Immature natural killer cell (primary cell): ENCODE results near the gene SSH2. TPM values are rescaled to one million over a fixed set of nuclear protein-coding genes. Genes with fewer than 3 reads are reported as not detected.
"Not testable (repeated sequence)": the region's sequence is repeated elsewhere in the genome, so short reads cannot be mapped to it uniquely, and the experiment has no call there.

Experiments
- DNase-seq, 3 donors: peaks; one replicate each; pipeline ENCODE4 v3.0.0; 2022; ENCODE audit warnings: mixed read lengths in 1 of 3
- H3K27ac Mint-ChIP-seq, 6 donors: one replicate each; pipeline ENCODE4 v1.8.0; 2020; ENCODE audit warnings: mixed read lengths in 6 of 6, mild to moderate bottlenecking in 5 of 6, inconsistent platforms in 4 of 6, moderate library complexity in 3 of 6
- H3K27me3 Mint-ChIP-seq, 3 donors: one replicate each; pipeline ENCODE4 v1.8.0; 2020 to 2021; ENCODE audit warnings: low read depth in 3 of 3, mild to moderate bottlenecking in 3 of 3, mixed read lengths in 3 of 3, moderate library complexity in 3 of 3, inconsistent platforms in 1 of 3
- H3K36me3 Mint-ChIP-seq, 3 donors: one replicate each; pipeline ENCODE4 v1.8.0; 2020; ENCODE audit warnings: mixed read lengths in 3 of 3, inconsistent platforms in 2 of 3, mild to moderate bottlenecking in 2 of 3
- H3K4me1 Mint-ChIP-seq, 2 donors: one replicate each; pipeline ENCODE4 v1.8.0; 2020; ENCODE audit warnings: inconsistent platforms in 2 of 2, mild to moderate bottlenecking in 2 of 2, mixed read lengths in 2 of 2, moderate library complexity in 1 of 2
- H3K4me3 Mint-ChIP-seq, 5 donors: one replicate each; pipeline ENCODE4 v1.8.0; 2020; ENCODE audit warnings: mild to moderate bottlenecking in 5 of 5, mixed read lengths in 5 of 5, inconsistent platforms in 3 of 5, moderate library complexity in 3 of 5
- H3K9me3 Mint-ChIP-seq, 6 donors: one replicate each; pipeline ENCODE4 v1.8.0; 2020; ENCODE audit warnings: mild to moderate bottlenecking in 6 of 6, mixed read lengths in 6 of 6, inconsistent platforms in 4 of 6, moderate library complexity in 3 of 6
- polyA plus RNA-seq, 3 donors: library from polyadenylated mRNA; unstranded; fragments of 300-500 nt; fragmentation: Illumina TruSeq; gene quantifications; one replicate each; pipeline ENCODE4 v1.2.3, GENCODE V29; 2021

SSH2 gene, protein sequence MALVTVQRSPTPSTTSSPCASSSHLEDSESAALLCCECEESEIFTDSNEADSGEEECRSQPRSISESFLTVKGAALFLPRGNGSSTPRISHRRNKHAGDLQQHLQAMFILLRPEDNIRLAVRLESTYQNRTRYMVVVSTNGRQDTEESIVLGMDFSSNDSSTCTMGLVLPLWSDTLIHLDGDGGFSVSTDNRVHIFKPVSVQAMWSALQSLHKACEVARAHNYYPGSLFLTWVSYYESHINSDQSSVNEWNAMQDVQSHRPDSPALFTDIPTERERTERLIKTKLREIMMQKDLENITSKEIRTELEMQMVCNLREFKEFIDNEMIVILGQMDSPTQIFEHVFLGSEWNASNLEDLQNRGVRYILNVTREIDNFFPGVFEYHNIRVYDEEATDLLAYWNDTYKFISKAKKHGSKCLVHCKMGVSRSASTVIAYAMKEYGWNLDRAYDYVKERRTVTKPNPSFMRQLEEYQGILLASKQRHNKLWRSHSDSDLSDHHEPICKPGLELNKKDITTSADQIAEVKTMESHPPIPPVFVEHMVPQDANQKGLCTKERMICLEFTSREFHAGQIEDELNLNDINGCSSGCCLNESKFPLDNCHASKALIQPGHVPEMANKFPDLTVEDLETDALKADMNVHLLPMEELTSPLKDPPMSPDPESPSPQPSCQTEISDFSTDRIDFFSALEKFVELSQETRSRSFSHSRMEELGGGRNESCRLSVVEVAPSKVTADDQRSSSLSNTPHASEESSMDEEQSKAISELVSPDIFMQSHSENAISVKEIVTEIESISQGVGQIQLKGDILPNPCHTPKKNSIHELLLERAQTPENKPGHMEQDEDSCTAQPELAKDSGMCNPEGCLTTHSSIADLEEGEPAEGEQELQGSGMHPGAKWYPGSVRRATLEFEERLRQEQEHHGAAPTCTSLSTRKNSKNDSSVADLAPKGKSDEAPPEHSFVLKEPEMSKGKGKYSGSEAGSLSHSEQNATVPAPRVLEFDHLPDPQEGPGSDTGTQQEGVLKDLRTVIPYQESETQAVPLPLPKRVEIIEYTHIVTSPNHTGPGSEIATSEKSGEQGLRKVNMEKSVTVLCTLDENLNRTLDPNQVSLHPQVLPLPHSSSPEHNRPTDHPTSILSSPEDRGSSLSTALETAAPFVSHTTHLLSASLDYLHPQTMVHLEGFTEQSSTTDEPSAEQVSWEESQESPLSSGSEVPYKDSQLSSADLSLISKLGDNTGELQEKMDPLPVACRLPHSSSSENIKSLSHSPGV (N-terminal part only)
- 10 to 100 TPM; 24.2 to 61.5 (median 25.3) TPM for polyA plus RNA-seq

DNA sequence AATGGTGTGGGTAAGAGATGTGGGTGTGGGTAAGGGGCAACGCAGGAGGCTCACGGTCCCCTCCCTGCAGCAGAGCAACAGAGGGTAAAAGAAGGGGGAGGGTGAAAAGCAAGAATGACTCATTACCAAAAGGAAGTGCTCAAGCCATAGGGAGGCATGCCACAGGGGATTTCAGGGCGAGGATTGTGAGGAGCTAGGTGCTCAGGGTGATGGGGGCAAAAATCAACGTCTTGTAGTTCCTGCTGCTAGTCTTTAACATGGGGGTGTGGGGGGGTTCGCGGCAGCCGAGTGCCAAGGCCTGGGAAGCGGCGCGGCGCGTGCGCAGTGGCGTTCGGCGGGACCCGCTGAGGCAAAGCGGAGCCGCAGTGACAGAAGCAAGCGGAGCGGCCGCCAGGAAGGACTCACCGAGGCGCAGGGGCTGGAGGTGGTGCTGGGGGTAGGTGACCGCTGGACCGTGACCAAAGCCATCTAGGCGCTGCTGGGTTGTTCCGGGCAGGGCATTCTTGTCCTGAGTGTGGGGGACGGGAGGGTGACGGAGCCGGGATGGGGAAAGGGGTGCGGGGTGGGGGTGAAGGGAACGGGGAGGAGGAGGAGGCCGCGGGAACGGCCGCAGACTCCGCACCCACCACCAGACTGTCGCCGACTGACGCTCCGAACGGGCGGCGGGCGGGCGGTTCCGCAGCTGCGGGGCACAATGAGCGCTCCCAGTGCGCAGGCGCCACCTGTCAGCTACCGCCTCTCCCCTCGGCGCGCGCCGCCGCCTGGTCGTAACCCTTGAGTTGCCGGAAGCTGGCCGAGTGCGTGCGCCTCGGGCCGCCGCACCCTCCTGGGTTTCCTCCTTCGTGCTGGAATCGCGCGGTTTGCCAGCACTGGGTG, at the start of gene SSH2:
TSS of gene SSH2 (minus strand) at position 696 of the 876 bp plus-strand sequence. CDS start at position 468, 228 bp downstream.
- Mint-ChIP-seq H3K27ac (peak within 1 kb of the TSS in 1 of 6 donors; percentile 96), H3K27me3 (peaks cover 5 to 14% (median 8%) of the 10 kb centered on the region in 3 donors), H3K4me3 (no peak within 1 kb of the TSS), H3K4me1 (peaks cover 20 to 35% of the 10 kb centered on the region in 2 donors), H3K36me3 (peaks cover 0 to 4% (median 0%) of the 10 kb centered on the region in 3 donors), H3K9me3 (no peaks in the 10 kb centered on the region)
- peak; percentile 81 to 85 (median 84) for DNase-seq

DNA sequence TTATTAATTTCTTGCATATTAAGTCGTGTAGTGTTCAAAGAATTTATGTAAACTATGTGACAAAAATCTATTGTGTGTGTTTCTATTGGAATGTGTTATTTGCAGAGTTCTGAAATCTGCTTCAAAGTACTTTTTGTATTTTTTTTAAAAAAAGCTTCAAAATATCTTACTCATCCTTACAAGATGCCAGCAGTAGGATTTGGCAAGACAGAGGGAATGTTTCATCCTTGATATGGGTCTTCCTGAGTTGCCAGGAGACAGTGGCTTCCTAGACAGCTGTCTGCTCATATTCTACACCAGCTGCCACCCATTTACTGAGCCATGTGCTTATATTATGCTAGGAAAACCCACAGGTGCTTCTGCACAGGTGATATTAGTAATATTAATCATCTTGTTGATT, 47.8 kb upstream of the SSH2 start:
- Mint-ChIP-seq H3K9me3 (no peaks in the 10 kb centered on the region), H3K4me1 (no peaks in the 10 kb centered on the region), H3K36me3 (no peaks in the 10 kb centered on the region), H3K4me3 (no peak overlapping the region), H3K27ac (no peak overlapping the region), H3K27me3 (peaks cover 0 to 5% (median 3%) of the 10 kb centered on the region in 3 donors)
- DNase-seq, result no peak

- peaks cover 0 to 2% (median 0%) of the 10 kb centered on the region in 6 donors for H3K9me3 Mint-ChIP-seq
- no peaks in the 10 kb centered on the region for H3K4me1 Mint-ChIP-seq
- H3K36me3 Mint-ChIP-seq, result no peaks in the 10 kb centered on the region
- no peak for DNase-seq
- H3K4me3 Mint-ChIP-seq, result no peak overlapping the region
- no peak overlapping the region for H3K27ac Mint-ChIP-seq
- peaks cover 0 to 4% (median 0%) of the 10 kb centered on the region in 3 donors for H3K27me3 Mint-ChIP-seq
These were observed 43.0 kb upstream of the SSH2 start for GRCh38 chr17:29973005-29973404.

DNA sequence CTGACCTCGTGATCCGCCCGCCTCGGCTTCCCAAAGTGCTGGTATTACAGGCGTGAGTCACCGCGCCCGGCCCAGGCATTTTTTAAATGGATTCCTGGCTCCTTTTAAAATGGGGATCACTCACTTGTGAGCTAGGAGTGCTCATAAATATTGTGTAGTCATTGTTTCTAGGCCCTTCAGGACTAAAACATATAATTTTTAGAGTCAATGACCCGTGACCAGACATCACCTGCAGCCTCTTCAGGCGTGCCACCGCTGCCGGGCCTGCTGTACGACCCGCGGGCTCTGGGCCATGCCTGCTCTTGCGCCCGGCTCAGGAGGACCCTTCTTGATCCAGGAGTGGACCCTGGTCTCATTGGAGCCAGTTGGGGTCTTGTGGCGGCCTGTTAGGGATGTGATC, 42.2 kb upstream of the SSH2 start:
- H3K4me3 Mint-ChIP-seq, result no peak overlapping the region
- no peak for DNase-seq
- H3K4me1 Mint-ChIP-seq, result no peaks in the 10 kb centered on the region
- no peaks in the 10 kb centered on the region for H3K36me3 Mint-ChIP-seq
- H3K9me3 Mint-ChIP-seq, result peaks cover 0 to 2% (median 0%) of the 10 kb centered on the region in 6 donors
- peaks cover 0 to 5% (median 0%) of the 10 kb centered on the region in 3 donors for H3K27me3 Mint-ChIP-seq
- no peak overlapping the region for H3K27ac Mint-ChIP-seq

DNA sequence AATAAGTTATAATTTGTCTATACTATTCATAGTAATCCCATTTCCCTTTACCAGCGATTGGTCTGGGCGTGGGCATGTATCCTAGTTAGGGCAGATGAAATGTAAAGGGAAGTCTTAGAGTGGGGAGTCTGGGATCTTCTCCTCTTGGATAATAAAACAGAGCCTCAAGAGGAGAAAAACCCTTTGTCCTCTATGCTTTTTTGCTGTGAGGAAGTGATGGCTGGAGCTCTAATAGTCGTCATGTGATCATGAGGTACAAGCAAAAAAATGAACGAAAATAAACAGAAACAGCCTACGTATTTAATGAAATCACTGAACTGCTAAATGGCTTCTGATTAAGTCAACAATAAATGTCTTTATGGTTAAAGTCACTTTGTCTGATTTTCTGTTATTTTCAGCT, 38.2 kb upstream of the SSH2 start:
- Mint-ChIP-seq H3K4me1 (no peaks in the 10 kb centered on the region), H3K4me3 (no peak overlapping the region), H3K36me3 (peaks cover 0 to 4% (median 0%) of the 10 kb centered on the region in 3 donors), H3K27me3 (peaks cover 1 to 8% (median 5%) of the 10 kb centered on the region in 3 donors), H3K27ac (no peak overlapping the region), H3K9me3 (peaks cover 0 to 2% (median 0%) of the 10 kb centered on the region in 6 donors)
- no peak for DNase-seq

DNA sequence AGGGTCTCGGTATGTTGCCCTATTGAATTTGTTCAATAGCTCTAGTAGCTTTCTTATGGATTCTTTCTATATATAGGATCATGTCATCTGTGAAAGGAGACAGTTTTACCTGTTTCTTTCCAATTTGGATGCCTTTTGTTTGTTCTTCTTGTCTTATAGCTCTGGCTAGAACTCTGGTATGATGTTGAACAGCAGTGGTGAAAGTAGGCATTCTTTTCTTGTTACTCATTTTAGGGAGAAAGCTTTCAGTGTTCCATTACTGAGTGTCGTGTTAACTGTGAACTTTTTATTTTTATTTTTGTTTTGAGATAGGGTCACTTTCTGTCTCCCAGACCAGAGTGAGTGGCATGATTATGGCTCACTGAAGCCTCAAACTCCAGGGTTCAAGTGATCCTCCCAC, 32.6 kb upstream of the SSH2 start:
- peaks cover 0 to 10% (median 6%) of the 10 kb centered on the region in 3 donors for H3K27me3 Mint-ChIP-seq
- no peaks in the 10 kb centered on the region for H3K4me1 Mint-ChIP-seq
- peaks cover 0 to 2% (median 0%) of the 10 kb centered on the region in 6 donors for H3K9me3 Mint-ChIP-seq
- no peak for DNase-seq
- H3K27ac Mint-ChIP-seq, result no peak overlapping the region
- H3K36me3 Mint-ChIP-seq, result peaks cover 0 to 4% (median 0%) of the 10 kb centered on the region in 3 donors
- H3K4me3 Mint-ChIP-seq, result no peak overlapping the region

DNA sequence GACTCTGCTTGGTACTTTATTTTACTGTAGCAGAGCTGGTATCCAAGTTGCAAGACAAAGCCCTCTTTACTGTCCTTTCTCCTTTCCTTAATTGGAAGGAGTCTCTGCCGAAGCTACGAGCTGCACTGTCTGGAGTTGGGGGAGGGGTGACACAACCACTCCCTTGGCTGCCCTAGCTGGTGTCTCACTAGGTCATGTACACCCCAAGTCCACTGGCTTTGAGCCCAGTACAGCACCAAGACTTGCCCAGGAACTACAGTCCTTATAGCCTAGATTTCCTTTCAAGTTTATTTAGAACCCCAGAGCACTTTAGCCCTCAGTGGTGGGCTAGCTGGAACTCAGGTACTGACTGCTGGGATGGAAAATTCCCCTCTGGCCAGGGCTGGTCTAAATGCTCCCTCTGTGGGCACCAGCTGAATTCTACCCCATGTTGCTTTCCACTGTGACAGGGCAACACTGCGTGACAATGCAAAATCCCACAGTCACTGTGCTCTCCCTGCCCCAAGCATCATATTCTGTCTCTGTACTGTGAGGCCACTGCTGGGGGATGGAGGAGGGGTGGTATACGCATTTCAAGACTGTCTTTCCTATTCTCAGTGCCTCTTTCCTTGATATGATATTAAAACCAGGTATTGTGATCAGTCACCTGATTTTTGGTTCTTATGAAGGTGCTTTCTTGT, 29.8 kb upstream of the SSH2 start:
- Mint-ChIP-seq H3K36me3 (peaks cover 0 to 4% (median 0%) of the 10 kb centered on the region in 3 donors), H3K9me3 (peaks cover 0 to 2% (median 0%) of the 10 kb centered on the region in 6 donors)
- DNase-seq, result no peak

GRCh38 chr17:29958947-29959657, 29.1 kb upstream of the SSH2 start:
- H3K27me3 Mint-ChIP-seq, result peaks cover 0 to 6% (median 4%) of the 10 kb centered on the region in 3 donors
- no peaks in the 10 kb centered on the region for H3K4me1 Mint-ChIP-seq
- H3K27ac Mint-ChIP-seq, result no peak overlapping the region
- no peaks in the 10 kb centered on the region for H3K36me3 Mint-ChIP-seq
- DNase-seq, result no peak
- peaks cover 0 to 2% (median 0%) of the 10 kb centered on the region in 6 donors for H3K9me3 Mint-ChIP-seq
- no peak overlapping the region for H3K4me3 Mint-ChIP-seq

More for the DNA sequence above, 29.8 kb upstream of the SSH2 start:
- Mint-ChIP-seq H3K4me3 (no peak overlapping the region), H3K4me1 (no peaks in the 10 kb centered on the region), H3K27me3 (peaks cover 0 to 8% (median 4%) of the 10 kb centered on the region in 3 donors), H3K27ac (no peak overlapping the region)

- H3K4me3 Mint-ChIP-seq, H3K9me3 Mint-ChIP-seq, H3K27ac Mint-ChIP-seq, H3K27me3 Mint-ChIP-seq, H3K4me1 Mint-ChIP-seq, H3K36me3 Mint-ChIP-seq, DNase-seq: not testable (repeated sequence)
These were observed 27.5 kb upstream of the SSH2 start for GRCh38 chr17:29957488-29957887.

DNA sequence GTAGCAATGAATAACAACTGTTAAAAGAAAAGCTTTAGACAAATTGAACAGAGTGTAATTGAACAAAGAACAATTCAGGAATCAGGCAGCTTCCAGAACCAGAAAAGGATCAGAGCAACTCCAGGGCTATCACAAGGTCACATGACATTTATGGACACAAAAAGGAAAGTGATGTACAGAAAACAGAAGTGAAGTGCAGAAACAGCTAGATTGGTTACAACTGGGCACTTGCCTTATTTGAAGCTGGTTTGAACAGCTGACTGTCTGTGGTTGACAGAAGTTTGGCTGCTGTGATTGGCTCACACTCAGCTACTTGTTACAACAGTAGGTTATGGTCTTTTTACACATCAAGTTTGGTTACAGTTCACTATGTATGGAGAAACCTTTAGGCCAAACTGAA, 26.2 kb upstream of the SSH2 start:
- DNase-seq, result no peak
- Mint-ChIP-seq H3K36me3 (no peaks in the 10 kb centered on the region), H3K27ac (no peak overlapping the region), H3K4me1 (no peaks in the 10 kb centered on the region), H3K4me3 (no peak overlapping the region), H3K27me3 (peaks cover 0 to 1% (median 1%) of the 10 kb centered on the region in 3 donors), H3K9me3 (no peaks in the 10 kb centered on the region)

DNA sequence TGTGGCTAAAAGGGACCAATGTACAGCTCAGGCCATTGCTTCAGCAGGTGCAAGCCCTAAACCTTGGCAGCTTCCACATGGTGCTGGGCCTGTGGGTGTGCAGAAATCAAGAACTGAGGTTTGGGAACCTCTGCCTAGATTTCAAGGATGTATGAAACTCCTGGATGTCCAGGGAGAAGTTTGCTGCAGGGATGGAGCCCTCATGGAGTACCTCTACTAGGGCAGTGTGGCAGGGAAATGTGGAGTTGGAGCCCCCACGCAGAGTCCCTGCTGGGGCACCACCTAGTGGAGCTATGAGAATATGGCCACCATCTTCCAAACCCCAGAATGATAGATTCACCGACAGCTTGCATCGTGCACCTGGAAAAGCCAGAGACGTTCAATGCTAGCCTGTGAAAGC, 24.4 kb upstream of the SSH2 start:
- no peaks in the 10 kb centered on the region for H3K36me3 Mint-ChIP-seq
- H3K9me3 Mint-ChIP-seq, result no peaks in the 10 kb centered on the region
- H3K4me3 Mint-ChIP-seq, result no peak overlapping the region
- H3K27me3 Mint-ChIP-seq, result peaks cover 0 to 1% (median 0%) of the 10 kb centered on the region in 3 donors
- H3K4me1 Mint-ChIP-seq, result no peaks in the 10 kb centered on the region
- H3K27ac Mint-ChIP-seq, result no peak overlapping the region
- no peak for DNase-seq

DNA sequence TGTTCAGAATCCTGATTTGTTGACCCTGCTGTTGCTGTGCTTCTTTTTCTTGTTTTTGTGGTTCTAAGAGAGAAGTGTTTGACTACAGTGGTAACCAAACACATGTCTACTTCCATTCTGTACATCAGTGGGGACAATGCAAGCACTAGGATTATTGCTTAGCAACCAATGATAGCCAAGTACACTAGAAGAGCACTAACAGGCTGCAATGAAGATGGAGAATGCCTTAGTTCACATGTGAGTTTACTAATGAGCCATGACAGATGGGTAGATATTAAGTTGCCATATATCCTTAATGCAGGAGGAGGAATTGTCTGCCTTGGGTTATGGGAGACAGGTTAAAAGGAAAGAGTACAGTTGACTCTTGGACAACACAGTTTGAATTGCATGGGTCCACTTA, 19.7 kb upstream of the SSH2 start:
- peaks cover 0 to 3% (median 1%) of the 10 kb centered on the region in 3 donors for H3K27me3 Mint-ChIP-seq
- no peak for DNase-seq
- H3K27ac Mint-ChIP-seq, result no peak overlapping the region
- H3K4me3 Mint-ChIP-seq, result no peak overlapping the region
- peaks cover 0 to 12% (median 0%) of the 10 kb centered on the region in 3 donors for H3K36me3 Mint-ChIP-seq
- no peaks in the 10 kb centered on the region for H3K4me1 Mint-ChIP-seq
- no peaks in the 10 kb centered on the region for H3K9me3 Mint-ChIP-seq
